Stimulated activated CD4-positive, alpha-beta T cell treated with anti-CD3 and anti-CD28 coated beads, TNF-alpha, amount 100 ng/mL, for 1 hour (primary cell): ENCODE measurements around the gene CPT2.

Source experiments
- DNase-seq, 3 donors: peaks; one replicate each; pipeline ENCODE4 v3.0.0-alpha.2; 2020; ENCODE audit warnings: low read depth in 3 of 3, low spot score in 1 of 3

Gene CPT2

DNA sequence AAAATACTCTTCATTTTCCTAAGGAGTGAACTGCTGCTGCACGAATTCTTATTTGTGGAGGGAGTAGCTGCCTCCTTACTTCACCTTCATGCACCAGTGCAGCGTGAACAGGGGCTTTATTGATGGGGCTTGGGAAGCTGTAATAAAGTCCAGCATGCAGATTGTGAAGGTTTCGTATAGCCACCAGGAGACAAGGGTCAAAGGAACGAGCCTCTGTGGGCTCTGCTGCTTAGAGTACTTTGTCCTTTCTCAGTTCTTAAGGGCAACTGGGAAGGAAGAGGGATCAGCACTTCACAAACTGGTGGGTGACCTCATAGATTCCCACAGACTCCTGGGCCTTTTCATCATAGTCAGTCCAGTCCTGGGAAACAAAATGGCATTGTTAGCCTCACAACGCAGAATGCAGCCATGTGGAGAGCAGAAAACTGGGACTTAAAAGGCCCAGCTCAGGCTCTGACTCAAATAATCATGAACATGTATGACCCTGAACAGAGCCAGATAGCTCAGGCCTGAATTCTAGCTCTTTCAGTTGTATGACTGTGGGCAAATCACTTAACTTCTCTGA lies 17.8 kb downstream of the CPT2 start:
- DNase-seq, result no peak

GRCh38 chr1:53218201-53218600 lies 21.6 kb downstream of the CPT2 start:
- DNase-seq, result no peak

GRCh38 chr1:53219711-53220110 lies 23.1 kb downstream of the CPT2 start:
- no peak for DNase-seq

DNA sequence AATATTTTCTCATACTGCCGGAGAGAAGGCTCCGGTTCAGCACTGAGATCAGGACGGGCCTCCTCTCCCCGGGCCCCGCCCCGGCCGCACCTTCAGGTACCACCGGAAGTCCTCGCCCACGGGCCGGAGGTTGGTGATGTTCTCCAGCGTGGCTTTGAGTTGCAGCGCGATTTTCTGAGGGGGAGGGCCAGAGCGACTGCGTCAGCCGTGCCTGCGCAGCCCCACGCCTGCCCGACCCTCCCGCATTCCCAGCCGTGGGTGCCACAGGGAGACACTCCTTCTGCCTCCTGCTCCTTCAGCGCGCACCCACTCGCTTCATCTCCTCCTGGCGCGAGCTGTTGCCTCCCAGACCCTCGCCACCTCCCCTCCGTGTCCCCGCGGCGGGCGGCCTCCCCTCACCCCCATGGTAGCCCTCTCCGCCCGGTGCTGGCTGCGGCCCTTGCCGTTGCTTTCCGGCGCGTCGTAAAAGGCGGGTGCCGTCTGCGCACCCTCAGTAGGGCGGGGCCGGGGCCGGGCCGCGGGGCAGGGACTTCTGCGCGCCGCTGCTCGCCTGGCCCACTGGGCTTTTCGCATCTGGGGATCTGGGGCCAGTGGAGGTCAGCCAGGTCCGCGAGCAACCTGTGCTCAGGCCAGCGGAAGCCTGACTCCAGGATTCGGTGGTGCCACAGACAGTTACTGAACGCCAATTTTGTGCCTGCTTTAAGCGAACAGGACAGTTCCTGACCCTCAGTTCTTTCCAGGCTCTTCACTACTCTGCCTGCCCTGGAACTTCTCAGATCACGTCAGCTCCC lies 23.7 kb downstream of the CPT2 start, which contains the start of gene CZIB:
Gene CZIB, minus strand, starts transcription at position 464 of the 791 bp plus-strand sequence. Its CDS starts 59 bp downstream, at position 405.
- DNase-seq, result peak; percentile 78 to 93 (median 79)

DNA sequence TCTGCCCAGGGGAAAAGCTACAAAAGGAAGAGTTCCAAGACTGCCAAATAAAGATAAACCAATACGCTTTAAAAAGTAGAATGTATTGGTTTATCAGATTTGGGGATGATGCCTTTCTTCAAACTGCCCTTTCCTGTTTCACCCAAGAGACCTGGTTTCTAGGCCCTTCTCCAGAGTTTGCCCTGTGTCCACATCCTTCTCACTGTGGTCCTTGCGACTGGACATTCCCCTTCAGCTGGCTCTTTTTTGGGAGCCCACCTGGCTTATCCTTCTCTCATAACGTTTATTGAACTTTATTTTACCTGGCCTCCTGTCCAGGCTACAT lies 24.3 kb downstream of the CPT2 start:
- no peak for DNase-seq

GRCh38 chr1:53237638-53238037 lies 41.0 kb downstream of the CPT2 start:
- no peak for DNase-seq

- peak; percentile 78 to 94 (median 80) for DNase-seq
Measured at GRCh38 chr1:53238197-53239155, 41.9 kb downstream of the CPT2 start, which contains the start of gene MAGOH. Gene MAGOH (minus strand): TSS chr1:53238518. CDS start chr1:53238448, 70 bp downstream.

- DNase-seq, result no peak
Measured at GRCh38 chr1:53241828-53242227, 45.2 kb downstream of the CPT2 start.

DNA sequence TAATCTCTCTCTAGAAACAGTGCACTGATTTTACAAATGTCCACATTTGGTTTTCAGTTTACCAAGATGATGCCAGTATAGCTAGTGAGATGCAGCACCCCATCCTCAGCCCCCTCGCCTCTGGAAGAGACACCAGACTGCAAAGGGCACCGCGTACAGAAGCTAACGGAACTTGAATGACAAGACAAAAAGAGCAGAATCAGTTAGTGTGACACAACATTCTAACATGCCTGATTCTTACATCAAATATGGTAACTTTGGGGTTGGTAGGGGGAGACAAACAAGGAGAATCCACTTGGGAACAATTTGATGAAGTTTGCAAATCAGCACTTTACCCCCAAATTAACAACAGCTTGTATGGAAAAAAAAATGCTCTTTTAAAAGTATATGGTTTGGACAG lies 45.8 kb downstream of the CPT2 start:
- DNase-seq, result no peak

DNA sequence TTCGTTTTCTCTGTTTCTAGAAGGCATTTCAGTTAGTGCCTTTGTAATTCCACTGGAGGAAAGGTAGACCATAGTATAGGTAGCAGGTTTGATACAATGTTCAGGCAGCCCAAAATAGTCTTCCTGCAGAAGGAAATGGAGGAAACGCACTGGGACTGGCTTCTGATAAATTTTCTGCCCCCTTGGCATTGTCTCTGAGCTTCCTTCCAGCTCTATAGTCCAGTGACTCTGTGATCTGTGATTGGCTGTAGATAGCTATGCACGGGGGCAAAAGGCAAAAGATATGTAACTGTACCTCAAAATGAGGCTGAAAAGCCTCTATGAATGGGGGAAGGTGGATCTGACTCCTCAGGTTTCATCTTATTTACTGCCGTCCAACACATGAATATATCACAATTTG lies 47.5 kb downstream of the CPT2 start:
- DNase-seq, result no peak

GRCh38 chr1:53246261-53247134 lies 49.9 kb downstream of the CPT2 start:
- DNase-seq, result no peak

GRCh38 chr1:53249706-53250105 lies 53.1 kb downstream of the CPT2 start:
- no peak for DNase-seq

GRCh38 chr1:53250325-53250724 lies 53.7 kb downstream of the CPT2 start:
- no peak for DNase-seq

GRCh38 chr1:53254011-53254640 lies 57.5 kb downstream of the CPT2 start:
- DNase-seq, result no peak

- DNase-seq, result no peak
Measured at GRCh38 chr1:53255031-53255430, 58.4 kb downstream of the CPT2 start.

DNA sequence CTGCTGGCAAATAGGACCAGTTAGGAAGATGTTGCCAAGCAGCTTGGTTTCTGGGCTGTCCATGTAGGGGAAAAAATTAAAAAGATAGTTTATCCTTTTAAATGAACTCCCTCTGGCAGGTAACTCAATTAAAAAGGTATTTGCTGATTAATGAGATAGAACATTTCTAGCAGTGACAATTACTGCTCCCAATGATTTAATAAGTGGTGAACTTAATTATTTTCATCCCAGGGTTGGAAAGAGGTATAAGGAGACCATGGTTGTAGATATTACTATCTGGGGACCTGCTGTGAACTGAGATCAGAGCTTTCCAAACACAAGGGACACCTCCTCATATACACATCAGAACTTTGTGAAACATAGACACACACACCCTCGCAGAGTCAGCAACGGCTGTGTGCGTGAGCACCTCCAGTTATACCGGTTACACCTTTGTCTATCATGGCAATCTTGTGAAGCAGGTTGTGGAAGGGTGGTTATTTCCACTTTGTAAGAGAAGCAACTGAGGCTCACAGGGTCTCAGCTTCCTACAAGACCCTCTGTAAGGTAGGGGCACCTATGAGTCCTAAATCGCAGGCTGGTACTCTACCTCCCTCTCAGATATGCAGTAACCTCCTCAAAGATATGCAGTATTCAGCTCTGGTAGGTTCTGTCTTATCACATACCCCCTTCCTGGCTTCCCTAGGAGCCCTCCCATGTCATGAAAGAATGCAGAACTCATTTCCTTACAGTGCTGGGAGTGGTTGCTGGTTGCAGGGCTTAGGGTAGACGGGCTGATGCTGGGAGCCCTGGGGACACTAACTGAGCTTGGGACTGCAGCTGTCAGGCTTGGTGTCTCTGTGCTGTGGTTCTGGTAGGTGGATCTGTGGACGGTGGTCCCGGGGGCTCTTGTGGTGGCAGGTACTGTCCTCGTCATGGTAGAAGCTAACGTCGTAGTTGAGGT lies 60.2 kb downstream of the CPT2 start:
- no peak for DNase-seq

- no peak for DNase-seq
Measured at GRCh38 chr1:53257454-53258081, 60.9 kb downstream of the CPT2 start.

DNA sequence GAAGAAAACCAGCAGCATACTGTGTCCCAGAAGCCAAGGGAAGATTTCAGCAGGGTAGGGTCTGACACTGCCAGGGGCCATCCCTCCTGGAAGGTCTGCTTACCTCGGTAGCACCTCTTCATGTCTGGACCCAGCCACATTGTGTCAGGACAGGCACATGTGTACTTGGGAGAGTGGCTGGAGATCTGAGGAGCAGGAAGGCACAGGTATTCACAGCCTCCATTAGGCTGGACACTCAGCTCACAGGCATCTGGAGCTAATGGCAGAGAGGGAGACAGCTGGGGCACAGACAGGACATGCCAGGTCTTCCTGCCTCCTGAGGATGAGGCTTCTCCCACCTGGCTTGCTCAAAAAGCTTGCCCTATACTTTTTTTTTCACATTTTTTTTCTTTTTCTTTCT lies 61.6 kb downstream of the CPT2 start:
- DNase-seq, result no peak

GRCh38 chr1:53259932-53260331 lies 63.3 kb downstream of the CPT2 start:
- DNase-seq, result no peak
